ENCODE measurements around the gene SPEM3.

DNA sequence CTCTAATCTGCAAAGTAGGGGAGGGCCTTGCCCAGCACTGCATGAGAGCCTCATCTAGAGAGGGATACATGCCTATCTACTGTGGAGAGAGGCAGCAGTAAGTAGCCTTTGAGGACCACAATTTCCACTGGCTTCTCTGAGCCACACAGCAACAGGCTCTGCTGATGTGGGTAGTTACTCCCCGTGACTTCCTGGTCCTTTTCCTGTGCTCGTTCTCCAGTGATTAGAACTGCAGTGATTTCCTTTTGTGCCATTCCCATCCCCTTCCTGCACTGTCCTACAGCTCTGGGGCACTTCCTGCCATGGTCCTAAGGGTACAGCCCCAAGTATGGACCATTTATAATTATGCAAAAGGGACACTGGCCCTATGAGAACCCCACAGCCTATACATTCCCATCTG, 37.4 kb upstream of the SPEM3 start:
- TF ChIP-seq, protein P1, sequence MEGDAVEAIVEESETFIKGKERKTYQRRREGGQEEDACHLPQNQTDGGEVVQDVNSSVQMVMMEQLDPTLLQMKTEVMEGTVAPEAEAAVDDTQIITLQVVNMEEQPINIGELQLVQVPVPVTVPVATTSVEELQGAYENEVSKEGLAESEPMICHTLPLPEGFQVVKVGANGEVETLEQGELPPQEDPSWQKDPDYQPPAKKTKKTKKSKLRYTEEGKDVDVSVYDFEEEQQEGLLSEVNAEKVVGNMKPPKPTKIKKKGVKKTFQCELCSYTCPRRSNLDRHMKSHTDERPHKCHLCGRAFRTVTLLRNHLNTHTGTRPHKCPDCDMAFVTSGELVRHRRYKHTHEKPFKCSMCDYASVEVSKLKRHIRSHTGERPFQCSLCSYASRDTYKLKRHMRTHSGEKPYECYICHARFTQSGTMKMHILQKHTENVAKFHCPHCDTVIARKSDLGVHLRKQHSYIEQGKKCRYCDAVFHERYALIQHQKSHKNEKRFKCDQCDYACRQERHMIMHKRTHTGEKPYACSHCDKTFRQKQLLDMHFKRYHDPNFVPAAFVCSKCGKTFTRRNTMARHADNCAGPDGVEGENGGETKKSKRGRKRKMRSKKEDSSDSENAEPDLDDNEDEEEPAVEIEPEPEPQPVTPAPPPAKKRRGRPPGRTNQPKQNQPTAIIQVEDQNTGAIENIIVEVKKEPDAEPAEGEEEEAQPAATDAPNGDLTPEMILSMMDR (IDR thresholded peaks at IDR 0.05; ENCODE audit: insufficient read depth, low read length, poor library complexity, severe bottlenecking) = no peak
- no peak for TF ChIP-seq EZH2phosphoT487 (conservative IDR thresholded peaks at IDR 0.05; ENCODE audit: low read length)

Data from SU-DHL-6 (cell line).